Hypothalamus (tissue), 51 donors: ENCODE measurements around the gene CTSA.
A peak's percentile ranks its signal among the peaks of the same experiment; 100 is the strongest.

ENCODE experiments used
- DNase-seq, 51 donors: peaks; one replicate each; lab custom pipeline; 2025; lab: John Stamatoyannopoulos, UW

Gene CTSA

DNA sequence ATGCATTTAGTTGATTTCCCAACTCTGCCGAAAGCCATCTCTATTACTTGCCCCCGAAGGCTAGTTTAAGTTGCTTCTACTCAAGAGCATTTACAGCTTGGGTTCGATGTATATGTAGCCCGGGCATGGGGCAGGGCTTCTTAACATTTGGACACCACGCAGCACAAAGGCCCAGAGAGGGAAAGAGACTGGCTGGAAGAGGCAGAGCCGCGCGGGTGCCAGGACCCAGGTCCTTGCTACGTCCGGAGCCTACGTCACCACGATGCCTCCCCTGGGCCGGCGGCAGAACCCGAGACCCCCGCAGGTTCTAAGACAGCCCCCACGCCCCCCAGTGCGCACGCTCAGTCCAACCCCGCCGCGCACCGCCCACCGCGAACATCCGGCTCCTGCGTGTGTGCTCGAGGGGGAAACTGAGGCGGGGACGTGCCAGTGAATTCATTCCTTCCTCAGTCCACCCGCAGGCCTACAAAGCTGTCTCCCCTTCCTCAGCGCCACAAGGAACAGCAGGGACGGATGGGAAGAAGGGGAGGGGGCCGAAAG lies 43.0 kb downstream of the CTSA start:
- peak in 37 of 51 donors; percentile 43 to 96 (median 82) for DNase-seq

- peak; percentile 82 to 98 (median 95) for DNase-seq
Measured at GRCh38 chr20:45934586-45935415, 43.7 kb downstream of the CTSA start, which contains the start of gene PCIF1. PCIF1 (plus strand) TSS chr20:45934683; CDS start chr20:45939000, 4,317 bp downstream.

GRCh38 chr20:45935416-45936046 lies 44.4 kb downstream of the CTSA start:
- peak in 1 of 51 donors; percentile 77 for DNase-seq

- DNase-seq: no peak
Measured at GRCh38 chr20:45937765-45938164, 46.6 kb downstream of the CTSA start.

GRCh38 chr20:45938727-45939438 lies 47.7 kb downstream of the CTSA start:
- DNase-seq: no peak

DNA sequence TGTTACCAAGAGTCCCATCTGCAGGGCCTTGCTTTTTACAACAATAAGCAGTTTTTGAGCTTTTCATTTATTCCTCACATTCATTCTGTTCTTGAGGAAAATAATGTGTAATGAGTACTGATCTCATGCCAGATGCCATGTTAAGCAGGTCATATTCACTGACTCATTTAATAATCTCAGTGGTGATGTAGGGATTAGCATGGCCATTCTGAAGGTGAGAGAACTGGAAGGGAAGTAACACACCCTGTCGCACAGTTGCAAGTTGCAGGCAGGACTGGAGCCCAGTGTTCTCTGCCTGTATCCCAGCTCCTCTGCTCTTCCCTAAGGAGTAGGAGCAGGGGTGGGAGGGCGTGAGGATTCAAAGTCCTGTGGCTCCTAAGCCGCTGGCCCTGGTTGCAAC lies 48.9 kb downstream of the CTSA start:
- no peak for DNase-seq

DNA sequence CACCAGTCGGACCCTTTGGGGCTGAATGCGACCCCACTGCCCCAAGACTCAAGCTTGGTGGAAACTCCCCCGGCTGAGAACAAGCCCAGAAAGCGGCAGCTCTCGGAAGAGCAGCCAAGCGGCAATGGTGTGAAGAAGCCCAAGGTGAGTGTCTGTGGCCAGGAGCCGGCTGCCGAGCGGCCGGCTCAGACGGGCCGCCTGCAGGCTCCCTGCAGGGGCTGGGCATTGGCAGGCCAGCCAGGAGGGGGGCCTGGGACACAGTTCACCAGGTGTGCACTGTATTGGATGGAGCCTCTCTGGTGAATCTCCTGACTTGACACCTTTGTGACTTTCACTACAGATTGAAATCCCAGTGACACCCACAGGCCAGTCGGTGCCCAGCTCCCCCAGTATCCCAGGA lies 49.3 kb downstream of the CTSA start:
- no peak for DNase-seq

GRCh38 chr20:45943613-45944012 lies 52.5 kb downstream of the CTSA start:
- DNase-seq: no peak

GRCh38 chr20:45944151-45944964 lies 53.2 kb downstream of the CTSA start:
- DNase-seq: peak in 1 of 51 donors; percentile 39

GRCh38 chr20:45944965-45945677 lies 54.0 kb downstream of the CTSA start:
- no peak for DNase-seq

GRCh38 chr20:45945678-45946148 lies 54.6 kb downstream of the CTSA start:
- DNase-seq: no peak

GRCh38 chr20:45946149-45946970 lies 55.2 kb downstream of the CTSA start:
- DNase-seq: peak in 2 of 51 donors; percentile 20 to 25

DNA sequence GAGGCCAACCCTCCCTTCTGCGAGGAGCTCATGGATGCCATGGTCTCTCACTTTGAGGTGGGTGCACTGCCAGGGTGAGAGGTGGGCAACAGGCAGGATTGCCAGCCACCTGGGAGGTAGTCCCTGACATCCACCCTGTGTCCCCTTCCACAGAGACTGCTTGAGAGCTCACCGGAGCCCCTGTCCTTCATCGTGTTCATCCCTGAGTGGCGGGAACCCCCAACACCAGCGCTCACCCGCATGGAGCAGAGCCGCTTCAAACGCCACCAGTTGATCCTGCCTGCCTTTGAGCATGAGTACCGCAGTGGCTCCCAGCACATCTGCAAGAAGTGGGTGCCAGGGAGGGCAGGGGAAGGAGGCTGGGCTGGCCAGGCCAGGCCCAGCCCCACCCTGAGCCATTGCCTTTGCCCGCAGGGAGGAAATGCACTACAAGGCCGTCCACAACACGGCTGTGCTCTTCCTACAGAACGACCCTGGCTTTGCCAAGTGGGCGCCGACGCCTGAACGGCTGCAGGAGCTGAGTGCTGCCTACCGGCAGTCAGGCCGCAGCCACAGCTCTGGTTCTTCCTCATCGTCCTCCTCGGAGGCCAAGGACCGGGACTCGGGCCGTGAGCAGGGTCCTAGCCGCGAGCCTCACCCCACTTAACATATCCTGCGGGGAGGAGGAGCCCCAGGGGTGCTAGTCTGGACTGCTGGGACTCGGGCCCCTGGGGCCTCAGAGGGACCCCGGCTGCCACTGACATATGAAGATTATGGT lies 56.2 kb downstream of the CTSA start:
- DNase-seq: no peak

- DNase-seq: no peak
Measured at GRCh38 chr20:45948261-45948733, 57.2 kb downstream of the CTSA start.
